Astrocyte (in vitro differentiated cells and primary cell): ENCODE data around the gene RPL6. TPM values are rescaled to one million over a fixed set of nuclear protein-coding genes. Genes with fewer than 3 reads are reported as not detected.
"Not testable (repeated sequence)": the region's sequence is repeated elsewhere in the genome, so short reads cannot be mapped to it uniquely, and the experiment has no call there.

Source experiments
- DNase-seq: peaks from one replicate; pipeline ENCODE4 v3.0.0-alpha.2; 2010; ENCODE audit warnings: low read depth
- FAIRE-seq: peaks from 2 replicates; lab custom pipeline; 2011; peaks lifted over from hg19 to GRCh38; lab: Jason Lieb, UNC
- H2AFZ ChIP-seq: 2 replicates; pipeline ENCODE4 v1.6.0; 2012; ENCODE audit warnings: low read depth, low read length, inconsistent platforms
- H3K27ac ChIP-seq: 2 replicates; pipeline ENCODE4 v1.5.1; 2011; ENCODE audit warnings: low read depth, low read length, inconsistent platforms
- H3K27me3 ChIP-seq: 2 replicates; pipeline ENCODE4 v1.6.0; 2011; ENCODE audit warnings: low read length, inconsistent platforms; ENCODE audit not compliant: insufficient read depth
- H3K36me3 ChIP-seq: 2 replicates; pipeline ENCODE4 v1.5.1; 2011; ENCODE audit warnings: low read length, inconsistent platforms; ENCODE audit not compliant: insufficient read depth
- H3K4me1 ChIP-seq: 2 replicates; pipeline ENCODE4 v1.5.1; 2011; ENCODE audit warnings: low read length, inconsistent platforms; ENCODE audit not compliant: insufficient read depth
- H3K4me2 ChIP-seq: 2 replicates; pipeline ENCODE4 v1.6.0; 2012; ENCODE audit warnings: low read length, inconsistent platforms
- H3K4me3 ChIP-seq: 2 replicates; pipeline ENCODE4 v1.5.1; 2011; ENCODE audit warnings: low read depth, mild to moderate bottlenecking, low read length, inconsistent platforms; ENCODE audit not compliant: insufficient read depth
- H3K79me2 ChIP-seq: 2 replicates; pipeline ENCODE4 v1.6.0; 2012; ENCODE audit warnings: mild to moderate bottlenecking, low read length, inconsistent platforms; ENCODE audit not compliant: insufficient read depth
- H3K9ac ChIP-seq: 2 replicates; pipeline ENCODE4 v1.6.0; 2012; ENCODE audit warnings: mild to moderate bottlenecking, low read length, inconsistent platforms
- H3K9me3 ChIP-seq: 2 replicates; pipeline ENCODE4 v1.5.1; 2012; ENCODE audit warnings: low read depth, mild to moderate bottlenecking, low read length, inconsistent platforms; ENCODE audit not compliant: insufficient read depth
- H4K20me1 ChIP-seq: 2 replicates; pipeline ENCODE4 v1.6.0; 2012; ENCODE audit warnings: low read length, inconsistent platforms; ENCODE audit not compliant: insufficient read depth
- H3K27ac Mint-ChIP-seq: one replicate; pipeline ENCODE4 v1.8.0; 2021; ENCODE audit warnings: mild to moderate bottlenecking, mixed read lengths; ENCODE audit not compliant: unreplicated experiment
- H3K27me3 Mint-ChIP-seq: one replicate; pipeline ENCODE4 v1.8.0; 2021; ENCODE audit warnings: low read depth, mixed read lengths; ENCODE audit not compliant: unreplicated experiment
- H3K36me3 Mint-ChIP-seq: one replicate; pipeline ENCODE4 v1.8.0; 2021; ENCODE audit warnings: low read depth, mixed read lengths; ENCODE audit not compliant: unreplicated experiment
- H3K4me1 Mint-ChIP-seq: one replicate; pipeline ENCODE4 v1.8.0; 2021; ENCODE audit warnings: low read depth, mixed read lengths; ENCODE audit not compliant: unreplicated experiment
- H3K4me3 Mint-ChIP-seq: one replicate; pipeline ENCODE4 v1.8.0; 2021; ENCODE audit warnings: mild to moderate bottlenecking, moderate library complexity, mixed read lengths; ENCODE audit not compliant: unreplicated experiment
- H3K9me3 Mint-ChIP-seq: one replicate; pipeline ENCODE4 v1.8.0; 2021; ENCODE audit warnings: mild to moderate bottlenecking, mixed read lengths; ENCODE audit not compliant: unreplicated experiment
- CTCF ChIP-seq: IDR thresholded peaks from 2 replicates; pipeline ENCODE4 v1.5.1; 2011; ENCODE audit warnings: low read depth, mild to moderate bottlenecking, inconsistent platforms, low read length, moderate library complexity; ENCODE audit not compliant: insufficient read depth
- EZH2 ChIP-seq: IDR thresholded peaks from 2 replicates; pipeline ENCODE4 v1.6.1; 2012; ENCODE audit warnings: mild to moderate bottlenecking, low read length, inconsistent platforms; ENCODE audit not compliant: insufficient read depth
- total RNA-seq: library from RNA; stranded (reverse); gene quantifications from 2 replicates; pipeline ENCODE4 v1.2.1, GENCODE V29; 2021

Gene RPL6
- total RNA-seq, 1 donor from 2014 or later, result 1,136 TPM

DNA sequence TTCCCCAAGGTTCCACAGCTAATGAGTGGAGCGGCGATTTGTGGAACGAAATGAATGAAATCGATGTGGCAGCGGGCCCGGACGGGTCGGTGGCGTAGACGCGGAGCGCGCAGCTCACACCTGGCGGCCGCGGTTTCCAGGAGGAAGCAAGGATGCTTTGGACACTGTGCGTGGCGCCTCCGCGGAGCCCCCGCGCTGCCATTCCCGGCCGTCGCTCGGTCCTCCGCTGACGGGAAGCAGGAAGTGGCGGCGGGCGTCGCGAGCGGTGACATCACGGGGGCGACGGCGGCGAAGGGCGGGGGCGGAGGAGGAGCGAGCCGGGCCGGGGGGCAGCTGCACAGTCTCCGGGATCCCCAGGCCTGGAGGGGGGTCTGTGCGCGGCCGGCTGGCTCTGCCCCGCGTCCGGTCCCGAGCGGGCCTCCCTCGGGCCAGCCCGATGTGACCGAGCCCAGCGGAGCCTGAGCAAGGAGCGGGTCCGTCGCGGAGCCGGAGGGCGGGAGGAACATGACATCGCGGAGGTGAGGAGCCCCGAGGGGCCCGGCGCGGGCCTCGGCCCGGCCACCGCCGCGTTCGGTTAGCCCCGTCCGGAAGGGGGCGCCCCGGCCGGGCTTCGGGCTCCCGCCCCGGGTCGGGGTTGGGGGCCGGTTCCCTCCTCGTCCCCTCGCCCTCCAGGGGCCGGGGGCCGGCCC lies 9.3 kb upstream of the RPL6 start, which contains the start of gene PTPN11:
Gene PTPN11, plus strand, starts transcription at position 340 of the 689 bp plus-strand sequence. Its CDS starts 165 bp downstream, at position 505.
- H3K36me3 ChIP-seq, result no peaks in the 10 kb centered on the region
- no peaks in the 10 kb centered on the region for H3K9me3 Mint-ChIP-seq
- peaks cover 19% of the 10 kb centered on the region for H3K4me1 Mint-ChIP-seq
- H4K20me1 ChIP-seq, result peaks cover 41% of the 10 kb centered on the region
- peaks cover 7% of the 10 kb centered on the region for H3K4me1 ChIP-seq
- no peaks in the 10 kb centered on the region for H3K27me3 Mint-ChIP-seq
- H3K4me3 ChIP-seq, result peak within 1 kb of the TSS; percentile 92
- H3K27ac Mint-ChIP-seq, result peak within 1 kb of the TSS; percentile 99
- H2AFZ ChIP-seq, result peak within 1 kb of the TSS; percentile 88
- H3K27ac ChIP-seq, result peak within 1 kb of the TSS; percentile 98
- peak within 1 kb of the TSS; percentile 96 for H3K4me3 Mint-ChIP-seq
- no peaks in the 10 kb centered on the region for H3K9me3 ChIP-seq
- peak within 1 kb of the TSS; percentile 82 for H3K4me2 ChIP-seq
- no peaks in the 10 kb centered on the region for H3K36me3 Mint-ChIP-seq
- H3K27me3 ChIP-seq, result no peaks in the 10 kb centered on the region
- H3K9ac ChIP-seq, result peak within 1 kb of the TSS; percentile 98
- peak; percentile 59 for DNase-seq
- no peak for TF ChIP-seq EZH2
- TF ChIP-seq CTCF, result no peak
- peaks cover 53% of the 10 kb centered on the region for H3K79me2 ChIP-seq
- no peak for FAIRE-seq

DNA sequence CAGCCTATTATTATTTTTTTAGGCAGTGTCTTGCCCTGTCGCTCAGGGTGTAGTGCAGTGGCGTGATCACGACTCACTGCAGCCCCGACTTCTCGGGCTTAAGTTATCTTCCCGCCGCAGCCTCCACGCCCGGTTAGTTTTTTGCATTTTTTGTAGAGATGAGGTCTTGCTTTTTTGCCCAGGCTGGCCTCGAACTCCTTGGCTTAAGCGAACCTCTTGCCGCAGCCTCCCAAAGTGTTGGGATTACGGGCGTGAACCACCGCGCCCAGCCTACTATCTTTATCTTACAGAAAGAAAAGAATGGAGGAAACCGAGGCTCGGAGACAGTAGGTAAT lies 8.8 kb upstream of the RPL6 start:
- Mint-ChIP-seq H3K27ac (peak overlapping the region; percentile 96), H3K9me3 (no peaks in the 10 kb centered on the region), H3K4me1 (peaks cover 19% of the 10 kb centered on the region), H3K36me3 (no peaks in the 10 kb centered on the region), H3K27me3 (no peaks in the 10 kb centered on the region), H3K4me3 (peak overlapping the region; percentile 96)
- Histone ChIP-seq H3K4me2 (peak overlapping the region; percentile 82), H3K9me3 (no peaks in the 10 kb centered on the region), H2AFZ (peak overlapping the region; percentile 88), H3K4me3 (peak overlapping the region; percentile 92), H3K36me3 (no peaks in the 10 kb centered on the region), H3K27me3 (no peaks in the 10 kb centered on the region), H4K20me1 (peaks cover 37% of the 10 kb centered on the region), H3K4me1 (peaks cover 7% of the 10 kb centered on the region), H3K9ac (peak overlapping the region; percentile 98), H3K79me2 (peaks cover 48% of the 10 kb centered on the region), H3K27ac (peak overlapping the region; percentile 98)
- DNase-seq, result no peak
- no peak for FAIRE-seq
- no peak for TF ChIP-seq EZH2
- TF ChIP-seq CTCF, result no peak

GRCh38 chr12:112415457-112415856 lies 6.1 kb upstream of the RPL6 start:
- H3K27me3 ChIP-seq, H3K36me3 ChIP-seq, H3K4me2 ChIP-seq, H3K4me1 ChIP-seq, FAIRE-seq, H3K4me3 Mint-ChIP-seq, H3K27me3 Mint-ChIP-seq, DNase-seq, H3K4me3 ChIP-seq, H3K4me1 Mint-ChIP-seq, H2AFZ ChIP-seq, H3K9me3 ChIP-seq, H3K27ac ChIP-seq, H4K20me1 ChIP-seq, H3K9ac ChIP-seq, H3K9me3 Mint-ChIP-seq, H3K36me3 Mint-ChIP-seq, H3K27ac Mint-ChIP-seq: not testable (repeated sequence)
- H3K79me2 ChIP-seq, result peaks cover 20% of the 10 kb centered on the region
